ENCODE measurements around the gene RABL6.

DNA sequence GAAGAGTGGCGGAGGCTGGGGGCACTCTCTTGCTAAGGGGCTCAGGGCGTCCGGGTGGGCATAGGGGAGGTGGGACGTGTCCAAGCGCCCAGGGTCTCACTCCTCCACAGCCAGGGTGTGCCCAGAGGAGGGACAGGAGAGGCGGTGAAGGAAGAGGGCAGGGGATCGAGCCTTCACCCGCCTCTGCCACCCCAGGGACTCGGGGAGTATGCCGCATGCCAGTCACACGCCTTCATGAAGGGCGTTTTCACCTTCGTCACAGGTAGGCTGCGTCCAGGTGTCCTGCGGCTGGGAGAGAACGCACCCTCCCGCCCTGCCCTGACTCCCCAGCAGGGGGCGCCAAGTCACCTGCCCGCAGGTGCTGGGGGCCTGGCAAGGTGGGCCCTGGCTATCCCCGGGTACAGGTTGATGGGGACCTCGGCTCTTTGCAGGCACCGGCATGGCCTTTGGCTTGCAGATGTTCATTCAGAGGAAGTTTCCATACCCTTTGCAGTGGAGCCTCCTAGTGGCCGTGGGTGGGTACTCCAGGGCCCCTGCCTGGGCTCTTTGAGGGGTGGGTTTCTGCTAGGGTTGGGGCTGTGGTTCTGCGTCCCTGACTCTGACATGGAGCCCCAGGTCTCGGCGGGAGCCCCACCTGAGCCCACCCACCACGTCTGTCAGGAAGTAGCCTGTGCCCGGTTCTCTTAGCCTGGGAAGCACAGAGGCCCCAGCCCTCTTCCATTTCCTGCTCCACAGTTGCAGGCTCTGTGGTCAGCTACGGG is 16.1 kb upstream of the RABL6 start:
- TF ChIP-seq POLR2A (IDR thresholded peaks at IDR 0.05; ENCODE audit: low read length): no peak
- no peak for TF ChIP-seq GATA1 (IDR thresholded peaks at IDR 0.05; ENCODE audit: low read depth, low read length)

Data from erythroblast (primary cell).